Gastrocnemius medialis (tissue), 4 donors: ENCODE results near the gene PHKB.

Experiments used
- POLR2A ChIP-seq, 2 donors: fragments of 450-650 bp; IDR thresholded peaks; one replicate each; pipeline ENCODE4 v1.6.1; 2017; ENCODE audit warnings: antibody characterized with exemption in 2 of 2, mild to moderate bottlenecking in 2 of 2, moderate library complexity in 2 of 2
- TF ChIP-seq, protein P1 (sequence below), 5 experiments: fragments of 450-650 bp in 3 of 5; fragments of 200-600 bp in 2 of 5; sonication (generic) in 2 of 5; IDR thresholded peaks in 4 of 5; conservative IDR thresholded peaks in 1 of 5; 1 replicate in 4 of 5; 2 replicates in 1 of 5; pipeline ENCODE4 v1.5.1; 2016 to 2019; ENCODE audit warnings: antibody characterized with exemption in 5 of 5, mild to moderate bottlenecking in 3 of 5, moderate library complexity in 3 of 5

DNA sequence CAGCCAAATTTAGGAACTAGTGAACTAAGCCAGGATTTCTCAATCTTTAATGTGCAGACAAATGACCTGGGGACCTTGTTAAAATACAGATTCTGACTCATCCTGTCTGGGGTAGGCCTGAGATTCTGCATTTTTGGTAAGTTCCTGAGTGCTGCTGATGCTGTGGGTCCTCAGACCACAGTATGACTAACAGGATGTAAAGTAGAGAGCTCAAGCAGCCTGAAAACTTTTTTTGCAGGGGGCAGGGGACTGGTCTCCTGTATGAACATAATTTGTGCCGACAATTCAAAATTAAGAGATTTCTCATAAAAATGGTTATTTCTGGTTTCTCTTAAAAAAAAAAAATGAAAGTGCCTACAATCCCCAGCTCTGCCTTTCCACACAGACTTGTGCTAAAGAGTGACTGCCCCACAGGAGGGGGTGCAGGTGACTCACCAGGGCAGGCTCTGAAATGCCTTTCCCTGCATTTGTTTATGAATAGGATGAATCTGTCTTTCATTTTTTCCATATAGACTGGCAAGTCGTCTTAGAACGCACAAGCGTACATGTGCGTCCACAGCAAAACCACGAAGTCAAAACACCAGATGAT lies 271.5 kb downstream of the PHKB start:
- TF ChIP-seq, protein P1, sequence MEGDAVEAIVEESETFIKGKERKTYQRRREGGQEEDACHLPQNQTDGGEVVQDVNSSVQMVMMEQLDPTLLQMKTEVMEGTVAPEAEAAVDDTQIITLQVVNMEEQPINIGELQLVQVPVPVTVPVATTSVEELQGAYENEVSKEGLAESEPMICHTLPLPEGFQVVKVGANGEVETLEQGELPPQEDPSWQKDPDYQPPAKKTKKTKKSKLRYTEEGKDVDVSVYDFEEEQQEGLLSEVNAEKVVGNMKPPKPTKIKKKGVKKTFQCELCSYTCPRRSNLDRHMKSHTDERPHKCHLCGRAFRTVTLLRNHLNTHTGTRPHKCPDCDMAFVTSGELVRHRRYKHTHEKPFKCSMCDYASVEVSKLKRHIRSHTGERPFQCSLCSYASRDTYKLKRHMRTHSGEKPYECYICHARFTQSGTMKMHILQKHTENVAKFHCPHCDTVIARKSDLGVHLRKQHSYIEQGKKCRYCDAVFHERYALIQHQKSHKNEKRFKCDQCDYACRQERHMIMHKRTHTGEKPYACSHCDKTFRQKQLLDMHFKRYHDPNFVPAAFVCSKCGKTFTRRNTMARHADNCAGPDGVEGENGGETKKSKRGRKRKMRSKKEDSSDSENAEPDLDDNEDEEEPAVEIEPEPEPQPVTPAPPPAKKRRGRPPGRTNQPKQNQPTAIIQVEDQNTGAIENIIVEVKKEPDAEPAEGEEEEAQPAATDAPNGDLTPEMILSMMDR (IDR thresholded peaks at IDR 0.05 in 4 of 5, conservative IDR thresholded peaks at IDR 0.05 in 1 of 5), result no peak
- TF ChIP-seq POLR2A (IDR thresholded peaks at IDR 0.05), result no peak
